ENCODE measurements around the gene AATF. TPM values are rescaled to one million over a fixed set of nuclear protein-coding genes. Genes with fewer than 3 reads are reported as not detected.
A peak's percentile ranks its signal among the peaks of the same experiment; 100 is the strongest.

Gene AATF
- total RNA-seq, 1 donor from 2014 or later: 54.0 TPM

GRCh38 chr17:36920032-36921005, 28.4 kb upstream of the AATF start:
- FAIRE-seq: no peak
- H3K4me3 ChIP-seq (ENCODE audit: low read depth, low read length): no peak overlapping the region
- no peak for TF ChIP-seq CTCF (IDR thresholded peaks at IDR 0.05; ENCODE audit: insufficient read depth, low read length, severe bottlenecking)
- peak; percentile 64 for DNase-seq (ENCODE audit: low read depth)
- H3K27me3 ChIP-seq (ENCODE audit: control insufficient read depth, insufficient read depth, low read length): no peaks in the 10 kb centered on the region
- H3K36me3 ChIP-seq (ENCODE audit: control insufficient read depth, insufficient read depth, low read length): no peaks in the 10 kb centered on the region

GRCh38 chr17:36921095-36921851, 27.5 kb upstream of the AATF start:
- no peak overlapping the region for H3K4me3 ChIP-seq (ENCODE audit: low read depth, low read length)
- no peaks in the 10 kb centered on the region for H3K27me3 ChIP-seq (ENCODE audit: control insufficient read depth, insufficient read depth, low read length)
- no peaks in the 10 kb centered on the region for H3K36me3 ChIP-seq (ENCODE audit: control insufficient read depth, insufficient read depth, low read length)
- no peak for FAIRE-seq
- peak; percentile 97 for DNase-seq (ENCODE audit: low read depth)
- TF ChIP-seq CTCF (IDR thresholded peaks at IDR 0.05; ENCODE audit: insufficient read depth, low read length, severe bottlenecking): no peak

- Histone ChIP-seq H3K4me3 (ENCODE audit: low read depth, low read length) (no peak overlapping the region), H3K36me3 (ENCODE audit: control insufficient read depth, insufficient read depth, low read length) (no peaks in the 10 kb centered on the region), H3K27me3 (ENCODE audit: control insufficient read depth, insufficient read depth, low read length) (no peaks in the 10 kb centered on the region)
- no peak for TF ChIP-seq CTCF (IDR thresholded peaks at IDR 0.05; ENCODE audit: insufficient read depth, low read length, severe bottlenecking)
- no peak for DNase-seq (ENCODE audit: low read depth)
- no peak for FAIRE-seq
Measured at GRCh38 chr17:36922175-36922574, 26.6 kb upstream of the AATF start.

- Histone ChIP-seq H3K36me3 (ENCODE audit: control insufficient read depth, insufficient read depth, low read length) (no peaks in the 10 kb centered on the region), H3K27me3 (ENCODE audit: control insufficient read depth, insufficient read depth, low read length) (peaks cover 3% of the 10 kb centered on the region), H3K4me3 (ENCODE audit: low read depth, low read length) (no peak overlapping the region)
- DNase-seq (ENCODE audit: low read depth) (peak; percentile 18), FAIRE-seq (no peak)
- TF ChIP-seq CTCF (IDR thresholded peaks at IDR 0.05; ENCODE audit: insufficient read depth, low read length, severe bottlenecking): no peak
Measured at GRCh38 chr17:36923814-36924221, 24.9 kb upstream of the AATF start.

- no peak overlapping the region for H3K4me3 ChIP-seq (ENCODE audit: low read depth, low read length)
- TF ChIP-seq CTCF (IDR thresholded peaks at IDR 0.05; ENCODE audit: insufficient read depth, low read length, severe bottlenecking): no peak
- FAIRE-seq (no peak), DNase-seq (ENCODE audit: low read depth) (no peak)
- peaks cover 25% of the 10 kb centered on the region for H3K27me3 ChIP-seq (ENCODE audit: control insufficient read depth, insufficient read depth, low read length)
- H3K36me3 ChIP-seq (ENCODE audit: control insufficient read depth, insufficient read depth, low read length): no peaks in the 10 kb centered on the region
Measured at GRCh38 chr17:36926226-36926625, 22.5 kb upstream of the AATF start.

Data from bronchial epithelial cell (primary cell).